AG04449 (cell line): ENCODE results near the gene JAZF1.

Experiments used
- CTCF ChIA-PET: fragments of 350-600 bp; formaldehyde crosslinking; extraction: SDS; loops from one replicate; lab custom pipeline; 2021; ENCODE audit warnings: antibody characterized with exemption; lab: Yijun Ruan, JAX
- POLR2A ChIA-PET: fragments of 400-600, 350-600 bp; formaldehyde crosslinking; extraction: SDS; loops from one replicate; lab custom pipeline; 2020; ENCODE audit warnings: antibody characterized with exemption, inconsistent platforms; lab: Yijun Ruan, JAX
- DNase-seq: peaks from one replicate; pipeline ENCODE4 v3.0.0-alpha.2; 2010; ENCODE audit warnings: low read depth, low spot score
- H3K4me3 ChIP-seq: 2 replicates; pipeline ENCODE4 v1.5.1; 2011; ENCODE audit warnings: low read depth, mild to moderate bottlenecking, control low read depth, low read length
- TF ChIP-seq, protein P1 (sequence below): IDR thresholded peaks from one replicate; pipeline ENCODE4 v1.5.1; 2011; ENCODE audit warnings: mild to moderate bottlenecking, moderate library complexity, low read length, control low read depth, inconsistent platforms; ENCODE audit not compliant: insufficient read depth; ENCODE audit errors: missing control alignments

The JAZF1 gene

DNA sequence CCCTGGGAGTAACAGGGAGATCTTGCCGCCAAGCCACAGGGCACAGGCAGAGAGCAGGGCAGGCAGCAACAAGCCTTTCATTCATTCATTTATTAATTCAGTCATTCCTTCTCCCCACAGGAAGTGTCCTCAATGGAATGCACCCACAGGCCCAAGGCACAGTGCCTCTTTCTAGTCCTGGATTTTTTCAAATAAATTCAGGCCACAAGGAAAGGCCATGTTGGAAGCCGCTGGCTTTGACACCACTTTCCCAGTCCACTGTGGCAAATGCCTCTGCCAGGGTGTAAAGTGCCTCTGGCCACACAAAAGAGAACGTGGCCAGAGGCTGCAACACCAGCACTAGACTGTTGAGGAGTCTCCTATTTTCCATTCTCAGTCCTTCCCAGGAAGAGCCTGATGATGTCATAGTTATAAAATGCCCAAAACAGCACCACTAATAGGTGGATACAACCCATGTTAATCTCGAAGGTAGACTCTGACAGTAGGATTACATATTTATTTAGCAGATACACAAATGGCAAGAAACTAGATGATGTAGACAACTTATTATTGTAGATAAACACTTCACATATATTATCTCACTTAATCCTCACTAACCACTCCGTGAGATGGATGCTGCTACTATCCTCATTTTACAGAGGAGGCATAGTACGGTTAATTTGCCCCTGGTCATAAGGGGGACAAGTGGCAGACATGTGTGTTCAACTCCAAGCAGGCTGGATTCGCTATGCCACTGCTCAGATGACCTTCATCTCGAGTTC lies 5.5 kb downstream of the JAZF1 start:
- TF ChIP-seq, protein P1, sequence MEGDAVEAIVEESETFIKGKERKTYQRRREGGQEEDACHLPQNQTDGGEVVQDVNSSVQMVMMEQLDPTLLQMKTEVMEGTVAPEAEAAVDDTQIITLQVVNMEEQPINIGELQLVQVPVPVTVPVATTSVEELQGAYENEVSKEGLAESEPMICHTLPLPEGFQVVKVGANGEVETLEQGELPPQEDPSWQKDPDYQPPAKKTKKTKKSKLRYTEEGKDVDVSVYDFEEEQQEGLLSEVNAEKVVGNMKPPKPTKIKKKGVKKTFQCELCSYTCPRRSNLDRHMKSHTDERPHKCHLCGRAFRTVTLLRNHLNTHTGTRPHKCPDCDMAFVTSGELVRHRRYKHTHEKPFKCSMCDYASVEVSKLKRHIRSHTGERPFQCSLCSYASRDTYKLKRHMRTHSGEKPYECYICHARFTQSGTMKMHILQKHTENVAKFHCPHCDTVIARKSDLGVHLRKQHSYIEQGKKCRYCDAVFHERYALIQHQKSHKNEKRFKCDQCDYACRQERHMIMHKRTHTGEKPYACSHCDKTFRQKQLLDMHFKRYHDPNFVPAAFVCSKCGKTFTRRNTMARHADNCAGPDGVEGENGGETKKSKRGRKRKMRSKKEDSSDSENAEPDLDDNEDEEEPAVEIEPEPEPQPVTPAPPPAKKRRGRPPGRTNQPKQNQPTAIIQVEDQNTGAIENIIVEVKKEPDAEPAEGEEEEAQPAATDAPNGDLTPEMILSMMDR = no peak
- no peak for DNase-seq
- POLR2A ChIA-PET = interaction anchor here (0.8 kb wide), 1 partner anchor 50 kb away, joined by 3 read pairs; no protein-coding TSS in a partner anchor
- H3K4me3 ChIP-seq = no peak overlapping the region
- CTCF ChIA-PET = interaction anchor here (1.4 kb wide), 2 partner anchors 8 to 14 kb away, joined by 5 read pairs; no protein-coding TSS in a partner anchor

- CTCF ChIA-PET = interaction anchor here (1.4 kb wide), 1 partner anchor 13 kb away, joined by 5 read pairs; no protein-coding TSS in a partner anchor
- TF ChIP-seq, protein P1 = no peak
Observed at GRCh38 chr7:28174442-28174841, 6.2 kb downstream of the JAZF1 start.

DNA sequence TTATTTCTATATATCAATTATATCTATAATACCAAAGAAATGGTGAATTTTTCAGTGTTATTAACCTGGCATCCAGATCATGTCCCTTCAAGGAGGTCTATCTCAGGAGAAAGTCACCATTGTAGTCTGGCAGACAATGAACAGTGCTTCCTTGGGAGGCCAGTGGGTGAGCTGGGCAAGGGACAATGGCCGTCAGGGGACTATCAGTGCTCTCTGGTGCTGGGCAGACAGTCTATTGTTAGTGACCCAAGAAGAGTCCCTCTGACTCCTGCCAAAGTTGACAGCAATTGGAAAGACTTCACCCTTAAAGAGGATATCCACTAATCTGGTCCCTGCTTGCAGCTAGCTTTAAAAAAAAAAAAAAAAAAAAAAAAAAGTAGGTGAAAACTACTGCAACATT lies 7.1 kb downstream of the JAZF1 start:
- TF ChIP-seq, protein P1 = no peak
- ChIA-PET CTCF (interaction anchor here (1.4 kb wide), 1 partner anchor 12 kb away, joined by 5 read pairs; no protein-coding TSS in a partner anchor), POLR2A (interaction anchor here (0.5 kb wide), 1 partner anchor 20 kb away, joined by 3 read pairs; no protein-coding TSS in a partner anchor)
- no peak overlapping the region for H3K4me3 ChIP-seq
- no peak for DNase-seq

More at GRCh38 chr7:28174442-28174841, 6.2 kb downstream of the JAZF1 start:
- POLR2A ChIA-PET = no interaction called here
- no peak overlapping the region for H3K4me3 ChIP-seq
- no peak for DNase-seq

DNA sequence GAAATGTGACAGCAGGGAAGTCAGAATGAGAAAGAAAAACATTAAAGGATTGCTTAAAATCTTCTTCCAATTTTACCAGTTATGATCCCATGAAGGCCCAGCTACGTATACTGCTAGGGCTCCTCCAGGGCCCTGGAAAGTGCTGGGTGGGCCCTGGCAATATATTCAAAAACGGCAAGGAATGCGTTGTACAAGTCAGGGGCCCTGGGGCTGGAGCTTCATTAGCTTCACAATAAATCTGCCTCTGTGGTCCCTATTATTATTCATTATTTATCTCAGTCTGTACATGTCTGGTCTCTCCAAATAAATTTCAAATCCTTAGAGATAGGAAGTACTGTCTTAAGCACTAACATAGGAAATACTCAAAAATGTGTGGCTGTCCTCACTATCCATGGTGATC lies 7.6 kb downstream of the JAZF1 start:
- ChIA-PET CTCF (no interaction called here), POLR2A (interaction anchor here (0.5 kb wide), 1 partner anchor 19 kb away, joined by 3 read pairs; no protein-coding TSS in a partner anchor)
- TF ChIP-seq, protein P1 = no peak
- H3K4me3 ChIP-seq = no peak overlapping the region
- no peak for DNase-seq

DNA sequence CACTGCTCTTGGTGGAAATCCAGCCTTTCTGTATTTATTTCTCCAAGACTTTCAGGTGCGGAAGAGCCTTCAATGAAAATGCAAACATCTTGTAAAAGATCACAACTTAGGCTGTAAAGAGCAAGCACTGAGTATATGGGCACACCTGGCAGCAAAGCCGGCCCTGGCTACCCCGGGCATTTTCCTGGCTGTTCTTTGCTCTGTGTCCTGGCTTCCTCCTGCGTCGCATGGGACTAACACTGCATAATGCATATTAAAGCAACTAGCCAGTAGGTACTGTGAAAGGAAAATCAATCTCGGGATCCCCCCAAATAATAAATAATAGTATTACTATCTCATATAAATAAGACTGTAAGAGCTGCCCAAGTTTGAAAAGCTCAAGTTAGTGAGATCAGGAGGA lies 9.9 kb downstream of the JAZF1 start:
- H3K4me3 ChIP-seq = no peak overlapping the region
- TF ChIP-seq, protein P1 = no peak
- DNase-seq = no peak
- POLR2A ChIA-PET = no interaction called here
- CTCF ChIA-PET = interaction anchor here (0.8 kb wide), 2 partner anchors 12 to 49 kb away, joined by 3 read pairs; no protein-coding TSS in a partner anchor

DNA sequence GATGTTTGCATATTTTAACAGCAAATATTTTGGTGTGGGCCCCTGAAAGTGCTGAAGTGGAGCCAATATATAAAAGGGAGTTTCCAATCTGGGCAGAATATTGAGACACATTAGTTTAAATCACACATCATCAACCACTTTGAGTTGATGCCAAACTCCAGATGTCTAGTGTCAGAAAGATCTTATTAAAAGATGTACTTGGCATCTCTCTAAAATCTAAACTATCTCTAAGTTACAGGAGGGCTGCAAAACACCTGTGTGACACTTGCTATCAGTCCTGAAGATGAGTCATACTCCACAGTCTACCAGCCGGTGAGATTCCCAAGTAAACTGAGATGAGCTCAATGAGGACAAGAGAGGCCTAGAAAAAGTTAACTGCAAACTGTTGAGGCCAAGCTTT lies 11.4 kb downstream of the JAZF1 start:
- POLR2A ChIA-PET = no interaction called here
- DNase-seq = no peak
- CTCF ChIA-PET = interaction anchor here (1.0 kb wide), 1 partner anchor 75 kb away, joined by 3 read pairs; no protein-coding TSS in a partner anchor
- TF ChIP-seq, protein P1 = no peak
- no peak overlapping the region for H3K4me3 ChIP-seq
